Activated B cell treated with CpG ODN at 0.5 μM for 24 hours (primary cell): ENCODE results near the gene EIPR1. TPM values are rescaled to one million over a fixed set of nuclear protein-coding genes. Genes with fewer than 3 reads are reported as not detected.

ENCODE experiments used
- ATAC-seq: fragments of 200-7000 bp; cut with Tn5 transposase; one replicate; pipeline ENCODE4 v1.10.0; 2021; ENCODE audit warnings: low read depth, mild to moderate bottlenecking, moderate library complexity
- CTCF ChIA-PET: fragments of 350-600 bp; sonication (Branson Sonifier 250); formaldehyde crosslinking; loops from one replicate; lab custom pipeline; 2021; ENCODE audit warnings: antibody characterized with exemption; lab: Charles Lee
- POLR2A ChIA-PET: fragments of 350-600 bp; sonication (Branson Sonifier 250); formaldehyde crosslinking; loops from one replicate; lab custom pipeline; 2021; ENCODE audit warnings: antibody characterized with exemption; lab: Charles Lee
- DNase-seq: peaks from one replicate; pipeline ENCODE4 v3.0.0; 2022
- H3K27ac Mint-ChIP-seq: one replicate; pipeline ENCODE4 v1.8.0; 2020; ENCODE audit warnings: mixed read lengths
- H3K27me3 Mint-ChIP-seq: one replicate; pipeline ENCODE4 v1.8.0; 2021; ENCODE audit warnings: mixed read lengths
- H3K36me3 Mint-ChIP-seq: one replicate; pipeline ENCODE4 v1.8.0; 2021; ENCODE audit warnings: low read depth, mixed read lengths
- H3K4me1 Mint-ChIP-seq: one replicate; pipeline ENCODE4 v1.8.0; 2021; ENCODE audit warnings: mixed read lengths
- H3K4me3 Mint-ChIP-seq: one replicate; pipeline ENCODE4 v1.8.0; 2020; ENCODE audit warnings: mild to moderate bottlenecking, mixed read lengths
- H3K9me3 Mint-ChIP-seq: one replicate; pipeline ENCODE4 v1.8.0; 2020; ENCODE audit warnings: mixed read lengths
- intact Hi-C: fragments of 100-400 bp; cut with micrococcal nuclease; formaldehyde crosslinking; loops from one replicate; pipeline ENCODE4 v1.15.1; 2024
- total RNA-seq: library from RNA; stranded (reverse); gene quantifications from 2 replicates; pipeline ENCODE4 v1.2.3, GENCODE V29; 2022
- TF ChIP-seq, protein P1 (sequence below): fragments of 200-600 bp; IDR thresholded peaks from one replicate; pipeline ENCODE4 v1.8.0; 2022; ENCODE audit warnings: antibody characterized with exemption, mild to moderate bottlenecking

Gene EIPR1
- total RNA-seq, 1 donor from 2014 or later, result 36.3 TPM

DNA sequence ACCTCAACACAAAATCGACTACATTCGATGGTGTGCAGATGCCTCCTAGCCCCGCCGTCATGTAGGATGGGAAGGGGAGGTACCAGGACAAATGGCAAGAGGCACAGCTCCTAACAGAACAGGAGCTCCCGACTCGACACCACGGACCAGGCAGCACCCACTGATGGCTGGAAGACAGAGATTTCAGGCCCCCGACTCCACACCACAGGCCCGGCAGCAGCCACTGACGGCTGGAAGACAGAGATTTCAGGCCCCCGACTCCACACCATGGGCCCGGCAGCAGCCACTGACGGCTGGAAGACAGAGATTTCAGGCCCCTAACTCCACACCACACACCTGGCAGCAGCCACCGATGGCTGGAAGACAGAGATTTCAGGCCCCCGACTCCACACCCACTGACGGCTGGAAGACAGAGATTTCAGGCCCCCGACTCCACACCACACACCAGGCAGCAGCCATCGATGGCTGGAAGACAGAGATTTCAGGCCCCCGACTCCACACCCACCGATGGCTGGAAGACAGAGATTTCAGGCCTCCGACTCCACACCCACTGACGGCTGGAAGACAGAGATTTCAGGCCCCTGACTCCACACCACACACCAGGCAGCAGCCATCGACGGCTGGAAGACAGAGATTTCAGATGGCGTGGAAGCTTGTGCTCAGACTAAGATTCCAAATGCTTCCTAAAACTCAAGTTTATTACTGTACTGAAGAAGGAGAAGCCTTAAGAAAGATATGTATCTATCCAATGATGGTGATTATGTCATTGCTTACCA lies 135.5 kb downstream of the EIPR1 start:
- POLR2A ChIA-PET, result interaction anchor here (1.3 to 1.7 kb wide), 2 partner anchors 12 to 19 kb away, joined by 5 to 17 read pairs; no protein-coding TSS in a partner anchor
- Mint-ChIP-seq H3K27ac (no peak overlapping the region), H3K4me3 (no peak overlapping the region), H3K27me3 (no peaks in the 10 kb centered on the region), H3K4me1 (peaks cover 19% of the 10 kb centered on the region), H3K9me3 (no peaks in the 10 kb centered on the region), H3K36me3 (peaks cover 16% of the 10 kb centered on the region)
- TF ChIP-seq, protein P1, sequence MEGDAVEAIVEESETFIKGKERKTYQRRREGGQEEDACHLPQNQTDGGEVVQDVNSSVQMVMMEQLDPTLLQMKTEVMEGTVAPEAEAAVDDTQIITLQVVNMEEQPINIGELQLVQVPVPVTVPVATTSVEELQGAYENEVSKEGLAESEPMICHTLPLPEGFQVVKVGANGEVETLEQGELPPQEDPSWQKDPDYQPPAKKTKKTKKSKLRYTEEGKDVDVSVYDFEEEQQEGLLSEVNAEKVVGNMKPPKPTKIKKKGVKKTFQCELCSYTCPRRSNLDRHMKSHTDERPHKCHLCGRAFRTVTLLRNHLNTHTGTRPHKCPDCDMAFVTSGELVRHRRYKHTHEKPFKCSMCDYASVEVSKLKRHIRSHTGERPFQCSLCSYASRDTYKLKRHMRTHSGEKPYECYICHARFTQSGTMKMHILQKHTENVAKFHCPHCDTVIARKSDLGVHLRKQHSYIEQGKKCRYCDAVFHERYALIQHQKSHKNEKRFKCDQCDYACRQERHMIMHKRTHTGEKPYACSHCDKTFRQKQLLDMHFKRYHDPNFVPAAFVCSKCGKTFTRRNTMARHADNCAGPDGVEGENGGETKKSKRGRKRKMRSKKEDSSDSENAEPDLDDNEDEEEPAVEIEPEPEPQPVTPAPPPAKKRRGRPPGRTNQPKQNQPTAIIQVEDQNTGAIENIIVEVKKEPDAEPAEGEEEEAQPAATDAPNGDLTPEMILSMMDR, result no peak
- CTCF ChIA-PET, result interaction anchor here (1.3 kb wide), 1 partner anchor 12 kb away, joined by 3 read pairs; no protein-coding TSS in a partner anchor
- intact Hi-C loops, result loop anchor here (1.0 kb wide), 1 partner anchor 12 kb away; no protein-coding TSS in a partner anchor
- no peak for DNase-seq
- no peak for ATAC-seq

DNA sequence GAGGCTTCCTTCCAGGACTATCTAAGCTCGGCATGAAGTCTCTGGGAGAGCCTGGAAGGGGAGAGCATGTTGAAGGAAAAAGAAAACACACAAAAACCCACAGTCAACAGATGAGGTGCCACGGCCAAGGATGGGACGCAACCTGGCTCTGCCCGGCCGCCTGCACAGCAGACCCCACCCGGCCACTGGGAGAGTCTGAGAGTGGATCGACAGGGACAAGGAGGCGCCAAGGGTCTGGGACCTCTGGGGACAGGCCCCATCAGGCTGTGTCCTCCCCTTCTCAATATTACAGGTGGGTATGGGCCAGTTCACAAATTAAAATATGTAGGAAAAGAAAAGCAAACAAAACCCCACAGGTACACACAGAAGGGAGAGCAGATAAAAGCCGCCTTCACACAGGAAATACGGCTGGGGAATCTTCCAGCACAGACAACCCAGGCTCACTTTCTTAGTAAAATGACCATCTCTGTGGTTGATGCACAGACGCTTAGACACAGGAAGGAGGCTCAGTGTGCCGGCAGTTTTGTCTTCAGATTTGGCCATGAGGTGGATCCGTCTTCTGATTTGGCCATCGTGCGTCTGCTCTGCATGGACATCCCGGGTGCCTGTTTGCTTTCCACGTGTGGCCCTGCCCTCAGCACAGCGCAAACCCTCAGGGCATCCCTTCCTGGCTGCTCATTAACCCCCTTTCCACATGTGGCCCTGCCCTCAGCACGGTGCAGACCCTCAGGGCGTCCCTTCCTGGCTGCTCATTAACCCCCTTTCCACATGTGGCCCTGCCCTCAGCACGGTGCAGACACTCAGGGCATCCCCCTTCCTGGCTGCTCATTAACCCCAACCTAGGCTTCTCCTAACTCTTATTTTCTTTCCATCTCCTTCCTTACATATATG lies 138.4 kb downstream of the EIPR1 start:
- Mint-ChIP-seq H3K4me3 (no peak overlapping the region), H3K27me3 (no peaks in the 10 kb centered on the region), H3K9me3 (no peaks in the 10 kb centered on the region), H3K36me3 (peaks cover 27% of the 10 kb centered on the region), H3K4me1 (peaks cover 19% of the 10 kb centered on the region), H3K27ac (no peak overlapping the region)
- ATAC-seq (peak; percentile 44), DNase-seq (no peak)
- ChIA-PET POLR2A (no interaction called here), CTCF (no interaction called here)
- TF ChIP-seq, protein P1, result no peak
- intact Hi-C loops, result no loop called here

DNA sequence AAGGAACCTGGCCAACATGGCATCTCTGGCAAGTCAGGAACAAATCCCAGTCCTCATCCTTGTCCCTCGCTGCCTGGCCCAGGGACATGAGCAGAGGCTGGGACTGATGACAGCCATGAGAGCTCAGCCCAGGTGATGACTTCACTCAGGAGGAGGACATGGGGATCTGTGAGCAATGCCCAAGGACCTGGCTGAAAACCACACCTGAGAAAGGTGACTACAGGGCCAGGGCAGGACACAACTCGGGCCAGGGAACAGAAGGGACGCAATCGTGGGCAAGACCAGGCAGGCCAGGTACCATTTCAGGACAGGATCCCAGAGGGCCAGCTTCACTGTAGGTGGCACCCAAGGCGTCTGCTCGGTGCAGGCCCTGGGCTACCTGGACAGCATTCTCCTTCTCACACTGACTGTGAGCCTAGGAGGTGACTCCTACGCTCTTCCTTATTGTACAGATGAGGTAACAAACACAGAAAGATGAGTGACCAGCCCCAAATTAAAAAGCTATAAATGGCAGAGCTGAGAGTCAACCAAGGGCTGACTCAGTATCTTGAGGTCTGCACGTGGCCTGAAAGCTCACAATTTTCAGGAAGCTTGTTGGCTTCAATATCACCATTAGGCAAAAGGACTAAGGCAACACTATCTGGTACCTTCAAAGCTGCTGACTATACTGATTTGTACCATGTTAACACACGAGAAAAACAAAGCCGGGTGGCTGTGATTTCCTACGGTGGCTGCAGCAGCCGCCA lies 141.1 kb downstream of the EIPR1 start:
- Mint-ChIP-seq H3K36me3 (peaks cover 46% of the 10 kb centered on the region), H3K27me3 (no peaks in the 10 kb centered on the region), H3K4me3 (no peak overlapping the region), H3K9me3 (no peaks in the 10 kb centered on the region), H3K27ac (no peak overlapping the region), H3K4me1 (peaks cover 3% of the 10 kb centered on the region)
- ChIA-PET POLR2A (interaction anchor here (0.7 kb wide), 1 partner anchor 324 kb away, joined by 4 read pairs; no protein-coding TSS in a partner anchor), CTCF (no interaction called here)
- TF ChIP-seq, protein P1, result no peak
- intact Hi-C loops, result no loop called here
- DNase-seq, result no peak
- no peak for ATAC-seq

DNA sequence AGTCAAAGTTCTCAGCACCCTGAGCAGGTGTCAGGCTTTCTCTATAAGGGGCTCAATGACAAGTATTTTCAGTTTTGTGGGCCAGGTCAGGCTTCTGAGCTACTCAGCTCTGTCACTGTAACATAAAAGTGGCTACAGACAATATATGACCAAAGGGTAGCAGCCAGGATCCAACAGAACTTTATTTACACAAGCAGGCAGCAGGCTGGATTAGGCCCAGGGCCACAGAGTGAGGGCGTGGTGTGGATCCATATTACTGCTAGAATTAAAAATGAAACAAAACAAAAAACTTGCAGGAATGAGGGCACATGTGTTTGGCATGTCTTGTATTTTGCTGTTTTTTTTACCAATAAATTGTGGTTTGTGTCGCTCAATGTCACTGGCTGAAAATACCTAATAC lies 143.7 kb downstream of the EIPR1 start:
- Mint-ChIP-seq H3K27ac (no peak overlapping the region), H3K27me3 (no peaks in the 10 kb centered on the region), H3K4me1 (no peaks in the 10 kb centered on the region), H3K4me3 (no peak overlapping the region), H3K9me3 (peaks cover 6% of the 10 kb centered on the region), H3K36me3 (peaks cover 46% of the 10 kb centered on the region)
- DNase-seq (no peak), ATAC-seq (no peak)
- intact Hi-C loops, result no loop called here
- TF ChIP-seq, protein P1, result no peak
- CTCF ChIA-PET, result no interaction called here
- POLR2A ChIA-PET, result no interaction called here
